A549 (cell line): Measurements from ENCODE around the gene SLC9A9. TPM values are rescaled to one million over a fixed set of nuclear protein-coding genes. Genes with fewer than 3 reads are reported as not detected.

Experiments used
- ATAC-seq, 2 experiments: fragments of 200-7000 bp in 1 of 2; fragments of >200 bp in 1 of 2; cut with Nextera tagmentation in 1 of 2; cut with Tn5 transposase in 1 of 2; 3 replicates each; pipeline versions ENCODE4 v1.8.0 to v1.9.1; 2018 to 2020; ENCODE audit warnings: mild to moderate bottlenecking in 1 of 2, moderate library complexity in 1 of 2
- CTCF ChIA-PET: fragments of 300-600 bp; sonication (Branson Sonifier 250); formaldehyde crosslinking; extraction: SDS; loops from one replicate; lab custom pipeline; 2021; ENCODE audit warnings: antibody characterized with exemption, inconsistent platforms; lab: Yijun Ruan, JAX
- POLR2A ChIA-PET: fragments of 350-600 bp; formaldehyde crosslinking; extraction: SDS; loops from one replicate; lab custom pipeline; 2021; ENCODE audit warnings: antibody characterized with exemption, inconsistent platforms; lab: Yijun Ruan, JAX
- DNase-seq, 2 experiments: peaks; one replicate each; pipeline versions ENCODE4 v3.0.0 to v3.0.0-alpha.2; 2011 to 2016; ENCODE audit warnings: low read depth in 1 of 2, low spot score in 1 of 2
- FAIRE-seq: peaks from 2 replicates; lab custom pipeline; 2011; peaks lifted over from hg19 to GRCh38; lab: Jason Lieb, UNC
- H3K27ac ChIP-seq, 2 experiments: fragments of >200 bp; sonication (Bioruptor Twin); formaldehyde crosslinking; 3 replicates each; pipeline ENCODE4 v1.5.1; 2016 to 2017
- H3K4me1 ChIP-seq: fragments of >200 bp; sonication (Bioruptor Twin); formaldehyde crosslinking; 3 replicates; pipeline ENCODE4 v1.6.1; 2016
- H3K4me2 ChIP-seq: fragments of >200 bp; sonication (Bioruptor Twin); formaldehyde crosslinking; 3 replicates; pipeline ENCODE4 v1.6.1; 2016
- H3K4me3 ChIP-seq: fragments of >200 bp; sonication (Bioruptor Twin); formaldehyde crosslinking; 3 replicates; pipeline ENCODE4 v1.5.1; 2016
- H3K9me3 ChIP-seq: fragments of >200 bp; sonication (Bioruptor Twin); formaldehyde crosslinking; 3 replicates; pipeline ENCODE4 v1.6.1; 2016
- CHD2 ChIP-seq: fragments of 150-350 bp; IDR thresholded peaks from 2 replicates; pipeline ENCODE4 v1.6.1; 2014; ENCODE audit warnings: low read length; ENCODE audit not compliant: partially characterized antibody
- CTCF ChIP-seq: fragments of >200 bp; sonication (Bioruptor Twin); formaldehyde crosslinking; IDR thresholded peaks from 3 replicates; pipeline ENCODE4 v1.5.1; 2016
- FOSL2 ChIP-seq, 2 experiments: fragments of 450-650 bp in 1 of 2; fragments of >200 bp in 1 of 2; sonication (Bioruptor Twin) in 1 of 2; formaldehyde crosslinking; IDR thresholded peaks; 2 replicates each; pipeline versions ENCODE4 v1.5.0 to v1.6.1; 2016 to 2020; ENCODE audit warnings: mild to moderate bottlenecking in 1 of 2, moderate library complexity in 1 of 2
- HMGXB4 ChIP-seq: fragments of 250-450 bp; sonication (Bioruptor Pico); IDR thresholded peaks from 2 replicates; pipeline ENCODE4 v1.5.0; 2021; ENCODE audit warnings: mild to moderate bottlenecking, moderate library complexity, borderline replicate concordance
- HOXA7 ChIP-seq: fragments of 250-450 bp; sonication (Bioruptor Pico); IDR thresholded peaks from 2 replicates; pipeline ENCODE4 v1.5.0; 2020; ENCODE audit warnings: mild to moderate bottlenecking, moderate library complexity
- JUN ChIP-seq, 2 experiments: fragments of >200 bp; sonication (Bioruptor Twin); formaldehyde crosslinking; IDR thresholded peaks; 2 replicates in 1 of 2; 3 replicates in 1 of 2; pipeline ENCODE4 v1.6.1; 2016 to 2017
- KDM1A ChIP-seq: fragments of 200-600 bp; sonication (generic); IDR thresholded peaks from 2 replicates; pipeline ENCODE4 v1.6.1; 2016; ENCODE audit warnings: low read depth, mild to moderate bottlenecking
- MYC ChIP-seq: IDR thresholded peaks from 2 replicates; pipeline ENCODE4 v1.6.1; 2012; ENCODE audit warnings: mild to moderate bottlenecking, inconsistent platforms, low read length, improper control_type of control experiment, borderline replicate concordance
- PBX3 ChIP-seq: IDR thresholded peaks from 2 replicates; pipeline ENCODE4 v1.6.1; 2012
- PHF8 ChIP-seq: fragments of 200-600 bp; sonication (generic); IDR thresholded peaks from 2 replicates; pipeline ENCODE4 v1.6.1; 2016; ENCODE audit warnings: low read depth, mild to moderate bottlenecking, antibody characterized with exemption, moderate library complexity, borderline replicate concordance
- REST ChIP-seq: fragments of 200-600 bp; sonication (generic); IDR thresholded peaks from 2 replicates; pipeline ENCODE4 v1.6.1; 2016; ENCODE audit warnings: antibody characterized with exemption, mild to moderate bottlenecking, moderate library complexity
- RNF2 ChIP-seq: fragments of 200-600 bp; sonication (generic); IDR thresholded peaks from 2 replicates; pipeline ENCODE4 v1.6.1; 2016; ENCODE audit warnings: low read depth, mild to moderate bottlenecking, antibody characterized with exemption, moderate library complexity, borderline replicate concordance
- SMC3 ChIP-seq: fragments of >200 bp; sonication (Bioruptor Twin); formaldehyde crosslinking; IDR thresholded peaks from 3 replicates; pipeline ENCODE4 v1.6.1; 2018; ENCODE audit warnings: inconsistent platforms
- TFCP2L1 ChIP-seq: fragments of 250-450 bp; sonication (Bioruptor Pico); IDR thresholded peaks from 2 replicates; pipeline ENCODE4 v1.5.0; 2021; ENCODE audit warnings: mild to moderate bottlenecking
- ZFP36 ChIP-seq: fragments of 450-650 bp; IDR thresholded peaks from 2 replicates; pipeline ENCODE4 v1.6.1; 2014; ENCODE audit warnings: borderline replicate concordance; ENCODE audit not compliant: partially characterized antibody
- ZSCAN20 ChIP-seq: fragments of 250-450 bp; sonication (Bioruptor Pico); IDR thresholded peaks from 2 replicates; pipeline ENCODE4 v1.8.0; 2022; ENCODE audit warnings: mild to moderate bottlenecking, moderate library complexity
- WGBS: methylation state at CpG from one replicate; pipeline ENCODE4 v1.1.6; 2017; ENCODE audit errors: missing lambda C conversion rate; 5-methylcytosine and 5-hydroxymethylcytosine counted together
- polyA plus RNA-seq, 4 experiments: library from polyadenylated mRNA; depleted of rRNA in 3 of 4; stranded (reverse); fragments of >200 nt; fragmentation: RNase III in 1 of 4; extraction: RNeasy Plus Mini Kit Qiagen cat#74134 plus additional on column Dnase treatment in 1 of 4; gene quantifications; 2 replicates in 3 of 4; 3 replicates in 1 of 4; pipeline ENCODE4 v1.2.3, GENCODE V29; 2011 to 2017

Gene SLC9A9
- polyA plus RNA-seq, 2 of the 4 experiments (the other 2 are of a cell fraction) = 0.10 to 0.32 TPM

- no peak for TF ChIP-seq FOSL2 (IDR thresholded peaks at IDR 0.05)
- no peak for TF ChIP-seq FOSL2 (CRISPR knock-in tag; IDR thresholded peaks at IDR 0.05)
- TF ChIP-seq ZFP36 = no peak
- no peak for TF ChIP-seq SMC3
- no peak for TF ChIP-seq PBX3
- TF ChIP-seq RNF2 = no peak
- TF ChIP-seq HMGXB4 (CRISPR knock-in tag) = no peak
- TF ChIP-seq CTCF = no peak
- TF ChIP-seq PHF8 = no peak
- TF ChIP-seq HOXA7 = no peak
- TF ChIP-seq MYC = no peak
- no peak for TF ChIP-seq JUN (IDR thresholded peaks at IDR 0.05)
- POLR2A ChIA-PET = no interaction called here
Observed at GRCh38 chr3:143584474-143584873, 263.8 kb downstream of the SLC9A9 start.

GRCh38 chr3:143581972-143582722 is 266.1 kb downstream of the SLC9A9 start:
- no peak for ATAC-seq
- POLR2A ChIA-PET = no interaction called here
- Histone ChIP-seq H3K9me3 (no peaks in the 10 kb centered on the region), H3K27ac (no peak overlapping the region), H3K4me3 (no peak overlapping the region), H3K4me1 (no peaks in the 10 kb centered on the region), H3K4me2 (no peak overlapping the region)
- CTCF ChIA-PET = no interaction called here
- 46% methylated on average over 6 of the region's 6 CpGs for WGBS
- FAIRE-seq = no peak
- TF ChIP-seq SMC3 (no peak), ZSCAN20 (CRISPR knock-in tag) (no peak), TFCP2L1 (CRISPR knock-in tag) (no peak), CHD2 (no peak), REST (no peak), KDM1A (no peak)
- DNase-seq = no peak

More at GRCh38 chr3:143584474-143584873, 263.8 kb downstream of the SLC9A9 start:
- no peak overlapping the region for H3K4me2 ChIP-seq
- no peak overlapping the region for H3K4me3 ChIP-seq
- 57% methylated on average over 1 of the region's 1 CpG for WGBS
- ATAC-seq (no peak), FAIRE-seq (no peak), DNase-seq (no peak)
- H3K9me3 ChIP-seq = no peaks in the 10 kb centered on the region
- CTCF ChIA-PET = no interaction called here
- no peak overlapping the region for H3K27ac ChIP-seq
- no peaks in the 10 kb centered on the region for H3K4me1 ChIP-seq
